Esophagus squamous epithelium (tissue), 5 donors: ENCODE measurements around the gene AGFG1. TPM values are rescaled to one million over a fixed set of nuclear protein-coding genes. Genes with fewer than 3 reads are reported as not detected.

ENCODE experiments used
- DNase-seq: peaks from one replicate; lab custom pipeline; 2025; lab: John Stamatoyannopoulos, UW
- H3K27ac ChIP-seq, 4 donors: fragments of 200-600 bp; sonication (generic); one replicate each; pipeline ENCODE4 v1.5.1; 2016 to 2019; ENCODE audit warnings: mild to moderate bottlenecking in 1 of 4
- H3K27me3 ChIP-seq, 4 donors: fragments of 200-600 bp; sonication (generic); 1 replicate in 3 of 4; 2 replicates in 1 of 4; pipeline versions ENCODE4 v1.5.1 to v1.6.0; 2017 to 2021; ENCODE audit warnings: antibody characterized with exemption in 1 of 4
- H3K36me3 ChIP-seq, 3 donors: fragments of 200-600 bp; sonication (generic); one replicate each; pipeline ENCODE4 v1.5.1; 2016 to 2019
- H3K4me1 ChIP-seq, 3 donors: fragments of 200-600 bp; sonication (generic); one replicate each; pipeline ENCODE4 v1.5.1; 2017 to 2019
- H3K4me3 ChIP-seq, 4 donors: fragments of 200-600 bp; sonication (generic); 1 replicate in 3 of 4; 2 replicates in 1 of 4; pipeline ENCODE4 v1.5.1; 2016 to 2019; ENCODE audit warnings: mild to moderate bottlenecking in 2 of 4, moderate library complexity in 1 of 4
- H3K9me3 ChIP-seq, 3 donors: fragments of 200-600 bp; sonication (generic); one replicate each; pipeline ENCODE4 v1.5.1; 2016 to 2019
- CTCF ChIP-seq, 6 experiments: fragments of 450-650 bp in 4 of 6; fragments of 200-600 bp in 2 of 6; sonication (generic) in 2 of 6; IDR thresholded peaks; one replicate each; pipeline ENCODE4 v1.5.1; 2016 to 2019; ENCODE audit warnings: antibody characterized with exemption in 6 of 6, mild to moderate bottlenecking in 4 of 6, moderate library complexity in 4 of 6
- POLR2A ChIP-seq, 4 donors: fragments of 450-650 bp; IDR thresholded peaks; one replicate each; pipeline ENCODE4 v1.6.1; 2017; ENCODE audit warnings: antibody characterized with exemption in 4 of 4, mild to moderate bottlenecking in 4 of 4, moderate library complexity in 3 of 4
- WGBS, 2 donors: methylation state at CpG; one replicate each; pipeline ENCODE4 v1.1.5; 2018; 5-methylcytosine and 5-hydroxymethylcytosine counted together
- intact Hi-C: fragments of 100-400 bp; cut with DNase I; formaldehyde crosslinking; loops from one replicate; pipeline ENCODE4 v1.15.0; 2022
- total RNA-seq, 4 donors: library from RNA; depleted of rRNA; stranded (reverse); fragments of >200 nt; gene quantifications; one replicate each; pipeline ENCODE4 v1.1.0, GENCODE V29; 2016
- donor health status: DM: yes; HTN: yes; CAD: no.

Gene AGFG1
- total RNA-seq, 4 donors from 2014 or later, result 31.3 to 78.4 (median 66.6) TPM

GRCh38 chr2:227545990-227546389 lies 74.0 kb downstream of the AGFG1 start:
- 83 to 94% methylated on average over 5 to 8 of the region's 11 CpGs for WGBS, 2 donors
- Histone ChIP-seq H3K27ac (no peak overlapping the region), H3K9me3 (peaks cover 0 to 4% (median 0%) of the 10 kb centered on the region in 3 donors), H3K4me3 (no peak overlapping the region), H3K27me3 (no peaks in the 10 kb centered on the region), H3K4me1 (no peaks in the 10 kb centered on the region), H3K36me3 (peaks cover 0 to 76% (median 5%) of the 10 kb centered on the region in 3 donors)
- DNase-seq, result no peak
- TF ChIP-seq CTCF (IDR thresholded peaks at IDR 0.05) (peak in 1 of 6 experiments; percentile 24), POLR2A (IDR thresholded peaks at IDR 0.05) (no peak)
- intact Hi-C loops, result no loop called here

- Histone ChIP-seq H3K4me3 (no peak overlapping the region), H3K4me1 (no peaks in the 10 kb centered on the region), H3K9me3 (no peaks in the 10 kb centered on the region), H3K27ac (no peak overlapping the region), H3K36me3 (peaks cover 0 to 98% (median 0%) of the 10 kb centered on the region in 3 donors), H3K27me3 (no peaks in the 10 kb centered on the region)
- TF ChIP-seq CTCF (IDR thresholded peaks at IDR 0.05) (no peak), POLR2A (IDR thresholded peaks at IDR 0.05) (no peak)
- DNase-seq, result no peak
- intact Hi-C loops, result no loop called here
- 92 to 100% methylated on average over 3 of the region's 3 CpGs for WGBS, 2 donors
These were observed 79.9 kb downstream of the AGFG1 start for GRCh38 chr2:227551836-227552235.

DNA sequence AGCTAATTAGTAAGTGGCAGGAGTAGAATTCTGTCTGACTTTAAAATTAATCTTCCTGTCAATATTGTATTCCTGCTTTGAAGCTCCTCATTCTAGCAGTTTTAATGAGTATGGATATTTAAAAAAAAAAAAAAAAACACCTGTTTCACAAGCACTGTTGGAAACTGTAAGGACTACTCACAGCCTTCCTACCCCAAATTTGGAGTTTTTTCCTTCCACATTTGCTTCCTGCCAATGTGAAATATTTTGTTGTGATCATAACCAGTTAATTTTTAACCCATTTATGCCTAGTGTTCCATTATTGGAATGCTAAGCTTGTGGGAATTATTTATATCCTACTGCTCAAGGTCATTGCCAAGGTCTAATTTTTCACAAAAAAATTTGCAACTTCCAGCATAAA lies 90.6 kb downstream of the AGFG1 start:
- H3K27ac ChIP-seq, result no peak overlapping the region
- no peak for DNase-seq
- no peaks in the 10 kb centered on the region for H3K27me3 ChIP-seq
- H3K4me3 ChIP-seq, result no peak overlapping the region
- H3K4me1 ChIP-seq, result no peaks in the 10 kb centered on the region
- TF ChIP-seq CTCF (IDR thresholded peaks at IDR 0.05) (no peak), POLR2A (IDR thresholded peaks at IDR 0.05) (no peak)
- H3K9me3 ChIP-seq, result no peaks in the 10 kb centered on the region
- intact Hi-C loops, result no loop called here
- peaks cover 0 to 32% (median 0%) of the 10 kb centered on the region in 3 donors for H3K36me3 ChIP-seq

DNA sequence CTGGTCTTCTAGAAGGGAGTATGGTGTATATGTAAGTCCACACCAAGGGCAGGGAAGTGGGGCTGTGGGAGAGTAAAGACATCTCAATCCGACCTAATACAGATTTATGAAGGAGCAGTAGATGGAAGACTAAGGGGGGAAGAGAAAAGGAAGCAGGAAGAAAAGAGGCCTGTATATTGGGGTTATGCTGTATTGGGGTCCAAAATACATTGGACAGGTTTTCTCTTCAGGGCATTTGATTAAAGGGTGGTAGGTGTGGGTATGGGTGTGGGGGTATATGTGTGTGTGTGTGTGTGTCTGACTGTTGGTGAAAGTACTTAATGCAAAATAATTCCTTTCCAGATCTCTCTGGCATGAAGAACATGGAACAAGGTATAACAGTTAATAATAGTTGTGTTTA lies 93.1 kb downstream of the AGFG1 start:
- WGBS, 2 donors, result 94 to 97% methylated on average over 1 of the region's 1 CpG
- TF ChIP-seq CTCF (IDR thresholded peaks at IDR 0.05), result no peak
- no peak for TF ChIP-seq POLR2A (IDR thresholded peaks at IDR 0.05)
- peaks cover 0 to 9% (median 0%) of the 10 kb centered on the region in 3 donors for H3K36me3 ChIP-seq
- no peaks in the 10 kb centered on the region for H3K4me1 ChIP-seq
- no peaks in the 10 kb centered on the region for H3K9me3 ChIP-seq
- H3K27me3 ChIP-seq, result no peaks in the 10 kb centered on the region
- no peak overlapping the region for H3K4me3 ChIP-seq
- H3K27ac ChIP-seq, result no peak overlapping the region
- DNase-seq, result no peak
- intact Hi-C loops, result no loop called here

- H3K36me3 ChIP-seq, result peaks cover 0 to 3% (median 0%) of the 10 kb centered on the region in 3 donors
- H3K27ac ChIP-seq, result no peak overlapping the region
- WGBS, 2 donors, result 59 to 65% methylated on average over 3 of the region's 3 CpGs
- no peaks in the 10 kb centered on the region for H3K4me1 ChIP-seq
- no peak for DNase-seq
- no peak overlapping the region for H3K4me3 ChIP-seq
- intact Hi-C loops, result no loop called here
- no peaks in the 10 kb centered on the region for H3K9me3 ChIP-seq
- no peaks in the 10 kb centered on the region for H3K27me3 ChIP-seq
- TF ChIP-seq CTCF (IDR thresholded peaks at IDR 0.05) (no peak), POLR2A (IDR thresholded peaks at IDR 0.05) (no peak)
These were observed 94.1 kb downstream of the AGFG1 start for GRCh38 chr2:227566012-227566411.
